Esophagus muscularis mucosa (tissue), 3 donors: Measurements from ENCODE around the gene PRND.

ENCODE experiments used
- CTCF ChIP-seq, 3 experiments: fragments of 200-600 bp in 2 of 3; fragments of 450-650 bp in 1 of 3; sonication (generic) in 2 of 3; IDR thresholded peaks; one replicate each; pipeline ENCODE4 v1.5.1; 2017 to 2019; ENCODE audit warnings: antibody characterized with exemption in 3 of 3, mild to moderate bottlenecking in 2 of 3, moderate library complexity in 1 of 3
- POLR2A ChIP-seq: fragments of 450-650 bp; IDR thresholded peaks from one replicate; pipeline ENCODE4 v1.6.1; 2017; ENCODE audit warnings: antibody characterized with exemption, moderate library complexity, mild to moderate bottlenecking, low read depth
- POLR2AphosphoS5 ChIP-seq, 2 donors: sonication (generic); formaldehyde crosslinking; IDR thresholded peaks; one replicate each; pipeline ENCODE4 v1.6.1; 2017; ENCODE audit warnings: antibody characterized with exemption in 2 of 2

DNA sequence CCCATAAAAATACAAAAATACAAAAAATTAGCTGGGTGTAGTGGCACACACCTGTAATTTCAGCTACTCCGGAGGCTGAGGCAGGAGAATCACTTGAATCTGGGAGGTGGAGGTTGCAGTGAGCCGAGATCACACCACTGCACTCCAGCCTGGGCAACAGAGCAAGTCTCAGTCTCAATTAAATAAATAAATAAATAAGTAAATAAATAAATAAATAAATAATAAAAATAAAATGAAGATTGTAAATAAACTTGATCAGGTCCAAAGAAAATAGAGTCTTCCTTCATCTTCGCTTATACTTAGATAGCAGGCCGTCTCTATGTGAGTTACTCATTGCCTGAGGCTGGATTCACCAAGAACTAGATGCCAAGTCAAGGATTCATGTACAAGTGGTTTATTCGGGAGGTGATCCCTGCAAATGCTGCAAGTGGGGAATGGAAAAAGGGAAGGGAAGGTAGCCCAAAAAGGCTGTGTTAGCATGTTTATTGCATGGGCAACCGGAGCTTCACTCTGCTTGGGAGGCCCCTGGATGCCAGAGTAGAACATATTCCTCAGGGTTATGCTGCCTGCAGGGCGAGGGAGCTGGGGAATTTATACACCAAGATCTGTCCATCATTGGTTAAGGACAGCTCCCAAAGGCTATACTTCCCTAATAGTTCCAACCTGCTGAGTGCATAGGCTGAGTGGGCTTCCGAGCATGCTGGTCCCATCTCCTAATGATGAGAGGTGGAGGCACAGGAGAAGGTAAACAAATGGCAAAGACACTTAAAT is 16.3 kb downstream of the PRND start:
- TF ChIP-seq CTCF (IDR thresholded peaks at IDR 0.05) (no peak), POLR2A (no peak), POLR2AphosphoS5 (IDR thresholded peaks at IDR 0.05) (no peak)
